ENCODE data around the gene MED13L. TPM values are rescaled to one million over a fixed set of nuclear protein-coding genes. Genes with fewer than 3 reads are reported as not detected.
A peak's percentile ranks its signal among the peaks of the same experiment; 100 is the strongest.

Gene MED13L
- total and polyA plus RNA-seq, 2 of the 4 experiments (the other 2 are of a cell fraction), result 17.9 to 49.1 TPM

GRCh38 chr12:116128779-116129178 is 148.7 kb downstream of the MED13L start:
- Histone ChIP-seq H3K27ac (ENCODE audit: insufficient read depth, low read length) (no peak overlapping the region), H3K23ac (ENCODE audit: low read depth, low read length) (no peak overlapping the region), H2AK9ac (replicated peaks; ENCODE audit: low read depth, low read length, poor library complexity) (no peak overlapping the region), H3K4me1 (ENCODE audit: control insufficient read depth, insufficient read depth, low read length) (peaks cover 23% of the 10 kb centered on the region), H3K56ac (ENCODE audit: extremely low read depth, insufficient read depth, low read length) (no peak overlapping the region), H3K79me1 (ENCODE audit: low read depth in 1 of 2, low read length in 2 of 2) (peaks cover 25 to 65% of the 10 kb centered on the region in 2 experiments), H3K36me3 (ENCODE audit: control insufficient read depth, insufficient read depth, low read length) (no peaks in the 10 kb centered on the region), H3K27me3 (ENCODE audit: control insufficient read depth, insufficient read depth, low read length) (no peaks in the 10 kb centered on the region), H3K9me3 (ENCODE audit: control insufficient read depth, insufficient read depth, low read length) (no peaks in the 10 kb centered on the region), H4K5ac (ENCODE audit: low read depth, low read length) (no peak overlapping the region), H4K91ac (ENCODE audit: insufficient read depth, low read depth, low read length) (no peak overlapping the region), H4K20me1 (ENCODE audit: insufficient read depth, low read length) (peaks cover 69% of the 10 kb centered on the region), H3K9ac (ENCODE audit: low read depth, low read length) (no peak overlapping the region), H2BK15ac (ENCODE audit: low read depth, low read length) (no peak overlapping the region), H2BK20ac (ENCODE audit: low read depth, low read length) (no peak overlapping the region), H4K8ac (ENCODE audit: low read depth in 2 of 2, low read length in 2 of 2) (no peak overlapping the region), H3K14ac (replicated peaks; ENCODE audit: low read depth, low read length) (no peak overlapping the region), H2AFZ (replicated peaks; ENCODE audit: low read length, poor library complexity) (no peak overlapping the region), H3K4me2 (ENCODE audit: low read depth, low read length) (no peak overlapping the region), H3K4me3 (ENCODE audit: insufficient read depth, low read depth, low read length) (no peak overlapping the region), H3K9me1 (ENCODE audit: insufficient read depth, low read length) (peaks cover 16% of the 10 kb centered on the region), H3K4ac (ENCODE audit: low read depth, low read length) (no peak overlapping the region), H3K18ac (ENCODE audit: low read depth, low read length) (no peak overlapping the region), H2BK120ac (ENCODE audit: low read depth, low read length) (no peak overlapping the region), H2BK5ac (ENCODE audit: low read depth, low read length, poor library complexity, severe bottlenecking) (no peak overlapping the region), H2AK5ac (ENCODE audit: low read depth, low read length) (no peak overlapping the region)
- in situ Hi-C loops (cut with MboI; ENCODE audit: low sequenced_read_pairs) (no loop called here), intact Hi-C loops (cut with micrococcal nuclease) (no loop called here), dilution Hi-C loops (cut with HindIII; ENCODE audit: low sequenced_read_pairs, unreplicated experiment) (no loop called here)
- no peak for DNase-seq
- no TSS peak for BruUV-seq (replicated peaks)
- CTCF ChIA-PET, result interaction anchor here (0.6 to 1.1 kb wide), 2 partner anchors 113 to 1210 kb away, joined by 3 to 4 read pairs; no protein-coding TSS in a partner anchor
- ATAC-seq (ENCODE audit: low read depth), result no peak
- WGBS, 2 experiments (ENCODE audit: extremely low coverage in 2 of 2, insufficient read length in 1 of 2), result no CpG with 5 or more reads among the region's 1 CpG
- TF ChIP-seq CTCF (conservative IDR thresholded peaks at IDR 0.05; ENCODE audit: low read depth, low read length), result no peak
- no peak for TF ChIP-seq FOS (IDR thresholded peaks at IDR 0.05; ENCODE audit: low read depth, low read length)
- TF ChIP-seq MAFK (IDR thresholded peaks at IDR 0.05; ENCODE audit: low read depth, low read length), result peak; percentile 77
- POLR2A ChIA-PET (ENCODE audit: unreplicated experiment), result no interaction called here
